ENCODE measurements around the gene ARFIP1.

ARFIP1 gene

GRCh38 chr4:152919826-152920225, 140.1 kb downstream of the ARFIP1 start:
- H3K79me2 ChIP-seq (ENCODE audit: control insufficient read depth, insufficient read depth, low read length, unreplicated experiment) = no peaks in the 10 kb centered on the region
- no peak overlapping the region for H3K4me3 ChIP-seq (ENCODE audit: low read depth, low read length)
- no peaks in the 10 kb centered on the region for H3K4me1 ChIP-seq (ENCODE audit: control insufficient read depth, insufficient read depth, low read length, unreplicated experiment)
- no peak overlapping the region for H3K27ac ChIP-seq (ENCODE audit: low read depth, low read length)
- H3K27me3 ChIP-seq (ENCODE audit: insufficient read depth, low read length) = no peaks in the 10 kb centered on the region
- H3K36me3 ChIP-seq (ENCODE audit: insufficient read depth, low read length) = peaks cover 21% of the 10 kb centered on the region
- no peak overlapping the region for H2AFZ ChIP-seq (ENCODE audit: low read length, unreplicated experiment)

- H3K27ac ChIP-seq (ENCODE audit: low read depth, low read length) = no peak overlapping the region
- H3K4me3 ChIP-seq (ENCODE audit: low read depth, low read length) = no peak overlapping the region
- no peaks in the 10 kb centered on the region for H3K4me1 ChIP-seq (ENCODE audit: control insufficient read depth, insufficient read depth, low read length, unreplicated experiment)
- H2AFZ ChIP-seq (ENCODE audit: low read length, unreplicated experiment) = no peak overlapping the region
- H3K36me3 ChIP-seq (ENCODE audit: insufficient read depth, low read length) = peaks cover 21% of the 10 kb centered on the region
- no peaks in the 10 kb centered on the region for H3K79me2 ChIP-seq (ENCODE audit: control insufficient read depth, insufficient read depth, low read length, unreplicated experiment)
- H3K27me3 ChIP-seq (ENCODE audit: insufficient read depth, low read length) = no peaks in the 10 kb centered on the region
Observed at GRCh38 chr4:152920768-152921167, 141.0 kb downstream of the ARFIP1 start.

- H3K27me3 ChIP-seq (ENCODE audit: insufficient read depth, low read length) = no peaks in the 10 kb centered on the region
- no peaks in the 10 kb centered on the region for H3K4me1 ChIP-seq (ENCODE audit: control insufficient read depth, insufficient read depth, low read length, unreplicated experiment)
- no peak overlapping the region for H3K4me3 ChIP-seq (ENCODE audit: low read depth, low read length)
Observed at GRCh38 chr4:152921284-152921683, 141.5 kb downstream of the ARFIP1 start.

GRCh38 chr4:152925851-152926250, 146.1 kb downstream of the ARFIP1 start:
- no peaks in the 10 kb centered on the region for H3K27me3 ChIP-seq (ENCODE audit: insufficient read depth, low read length)
- H3K4me3 ChIP-seq (ENCODE audit: low read depth, low read length) = no peak overlapping the region
- H3K4me1 ChIP-seq (ENCODE audit: control insufficient read depth, insufficient read depth, low read length, unreplicated experiment) = no peaks in the 10 kb centered on the region
- H3K79me2 ChIP-seq (ENCODE audit: control insufficient read depth, insufficient read depth, low read length, unreplicated experiment) = no peaks in the 10 kb centered on the region
- no peaks in the 10 kb centered on the region for H3K36me3 ChIP-seq (ENCODE audit: insufficient read depth, low read length)
- no peak overlapping the region for H2AFZ ChIP-seq (ENCODE audit: low read length, unreplicated experiment)
- no peak overlapping the region for H3K27ac ChIP-seq (ENCODE audit: low read depth, low read length)

More at GRCh38 chr4:152921284-152921683, 141.5 kb downstream of the ARFIP1 start:
- Histone ChIP-seq H2AFZ (ENCODE audit: low read length, unreplicated experiment) (no peak overlapping the region), H3K27ac (ENCODE audit: low read depth, low read length) (no peak overlapping the region), H3K79me2 (ENCODE audit: control insufficient read depth, insufficient read depth, low read length, unreplicated experiment) (no peaks in the 10 kb centered on the region), H3K36me3 (ENCODE audit: insufficient read depth, low read length) (peaks cover 21% of the 10 kb centered on the region)

- Histone ChIP-seq H3K4me1 (ENCODE audit: control insufficient read depth, insufficient read depth, low read length, unreplicated experiment) (no peaks in the 10 kb centered on the region), H3K27me3 (ENCODE audit: insufficient read depth, low read length) (no peaks in the 10 kb centered on the region), H3K4me3 (ENCODE audit: low read depth, low read length) (no peak overlapping the region), H3K36me3 (ENCODE audit: insufficient read depth, low read length) (no peaks in the 10 kb centered on the region), H2AFZ (ENCODE audit: low read length, unreplicated experiment) (no peak overlapping the region), H3K79me2 (ENCODE audit: control insufficient read depth, insufficient read depth, low read length, unreplicated experiment) (no peaks in the 10 kb centered on the region), H3K27ac (ENCODE audit: low read depth, low read length) (no peak overlapping the region)
Observed at GRCh38 chr4:152926959-152927358, 147.2 kb downstream of the ARFIP1 start.

- Histone ChIP-seq H3K36me3 (ENCODE audit: insufficient read depth, low read length) (no peaks in the 10 kb centered on the region), H2AFZ (ENCODE audit: low read length, unreplicated experiment) (no peak overlapping the region), H3K4me1 (ENCODE audit: control insufficient read depth, insufficient read depth, low read length, unreplicated experiment) (no peaks in the 10 kb centered on the region), H3K27ac (ENCODE audit: low read depth, low read length) (no peak overlapping the region), H3K4me3 (ENCODE audit: low read depth, low read length) (no peak overlapping the region), H3K79me2 (ENCODE audit: control insufficient read depth, insufficient read depth, low read length, unreplicated experiment) (no peaks in the 10 kb centered on the region), H3K27me3 (ENCODE audit: insufficient read depth, low read length) (no peaks in the 10 kb centered on the region)
Observed at GRCh38 chr4:152927737-152928136, 148.0 kb downstream of the ARFIP1 start.

- H3K27me3 ChIP-seq (ENCODE audit: insufficient read depth, low read length) = no peaks in the 10 kb centered on the region
- H2AFZ ChIP-seq (ENCODE audit: low read length, unreplicated experiment) = no peak overlapping the region
- no peaks in the 10 kb centered on the region for H3K36me3 ChIP-seq (ENCODE audit: insufficient read depth, low read length)
- H3K4me3 ChIP-seq (ENCODE audit: low read depth, low read length) = no peak overlapping the region
- H3K79me2 ChIP-seq (ENCODE audit: control insufficient read depth, insufficient read depth, low read length, unreplicated experiment) = no peaks in the 10 kb centered on the region
- no peak overlapping the region for H3K27ac ChIP-seq (ENCODE audit: low read depth, low read length)
- H3K4me1 ChIP-seq (ENCODE audit: control insufficient read depth, insufficient read depth, low read length, unreplicated experiment) = no peaks in the 10 kb centered on the region
Observed at GRCh38 chr4:152928286-152928685, 148.5 kb downstream of the ARFIP1 start.

GRCh38 chr4:152929888-152930287, 150.1 kb downstream of the ARFIP1 start:
- Histone ChIP-seq H3K4me3 (ENCODE audit: low read depth, low read length) (no peak overlapping the region), H3K4me1 (ENCODE audit: control insufficient read depth, insufficient read depth, low read length, unreplicated experiment) (no peaks in the 10 kb centered on the region), H3K27ac (ENCODE audit: low read depth, low read length) (no peak overlapping the region)

GRCh38 chr4:152935143-152935542, 155.4 kb downstream of the ARFIP1 start:
- Histone ChIP-seq H3K4me1 (ENCODE audit: control insufficient read depth, insufficient read depth, low read length, unreplicated experiment) (no peaks in the 10 kb centered on the region), H3K79me2 (ENCODE audit: control insufficient read depth, insufficient read depth, low read length, unreplicated experiment) (no peaks in the 10 kb centered on the region), H2AFZ (ENCODE audit: low read length, unreplicated experiment) (no peak overlapping the region), H3K4me3 (ENCODE audit: low read depth, low read length) (no peak overlapping the region; the same call in 1 of the 2 replicates), H3K36me3 (ENCODE audit: insufficient read depth, low read length) (no peaks in the 10 kb centered on the region), H3K27me3 (ENCODE audit: insufficient read depth, low read length) (peaks cover 60% of the 10 kb centered on the region), H3K27ac (ENCODE audit: low read depth, low read length) (no peak overlapping the region)

More at GRCh38 chr4:152929888-152930287, 150.1 kb downstream of the ARFIP1 start:
- no peak overlapping the region for H2AFZ ChIP-seq (ENCODE audit: low read length, unreplicated experiment)
- no peaks in the 10 kb centered on the region for H3K36me3 ChIP-seq (ENCODE audit: insufficient read depth, low read length)
- no peaks in the 10 kb centered on the region for H3K79me2 ChIP-seq (ENCODE audit: control insufficient read depth, insufficient read depth, low read length, unreplicated experiment)
- H3K27me3 ChIP-seq (ENCODE audit: insufficient read depth, low read length) = peaks cover 7% of the 10 kb centered on the region

GRCh38 chr4:152935631-152936445, 156.1 kb downstream of the ARFIP1 start, which contains the start of gene FHDC1:
FHDC1 (plus strand) TSS chr4:152936323; CDS start chr4:152943058, 6,735 bp downstream.
- Histone ChIP-seq H3K4me1 (ENCODE audit: control insufficient read depth, insufficient read depth, low read length, unreplicated experiment) (no peaks in the 10 kb centered on the region), H3K79me2 (ENCODE audit: control insufficient read depth, insufficient read depth, low read length, unreplicated experiment) (no peaks in the 10 kb centered on the region), H3K4me3 (ENCODE audit: low read depth, low read length) (peak within 1 kb of the TSS; percentile 78), H3K36me3 (ENCODE audit: insufficient read depth, low read length) (no peaks in the 10 kb centered on the region), H3K27me3 (ENCODE audit: insufficient read depth, low read length) (peaks cover 65% of the 10 kb centered on the region), H3K27ac (ENCODE audit: low read depth, low read length) (no peak within 1 kb of the TSS), H2AFZ (ENCODE audit: low read length, unreplicated experiment) (peak within 1 kb of the TSS; percentile 75)

All from ACC112 (cell line).